NCI-H146 treated with DMSO at 0.1 percent for 48 hours (cell line): ENCODE data around the gene CYP4F22.
"Not testable (repeated sequence)": the region's sequence is repeated elsewhere in the genome, so short reads cannot be mapped to it uniquely, and the experiment has no call there.

Experiments
- DNase-seq: peaks from one replicate; lab custom pipeline; 2025; ENCODE audit not compliant: unreplicated experiment; lab: John Stamatoyannopoulos, UW

Gene CYP4F22

DNA sequence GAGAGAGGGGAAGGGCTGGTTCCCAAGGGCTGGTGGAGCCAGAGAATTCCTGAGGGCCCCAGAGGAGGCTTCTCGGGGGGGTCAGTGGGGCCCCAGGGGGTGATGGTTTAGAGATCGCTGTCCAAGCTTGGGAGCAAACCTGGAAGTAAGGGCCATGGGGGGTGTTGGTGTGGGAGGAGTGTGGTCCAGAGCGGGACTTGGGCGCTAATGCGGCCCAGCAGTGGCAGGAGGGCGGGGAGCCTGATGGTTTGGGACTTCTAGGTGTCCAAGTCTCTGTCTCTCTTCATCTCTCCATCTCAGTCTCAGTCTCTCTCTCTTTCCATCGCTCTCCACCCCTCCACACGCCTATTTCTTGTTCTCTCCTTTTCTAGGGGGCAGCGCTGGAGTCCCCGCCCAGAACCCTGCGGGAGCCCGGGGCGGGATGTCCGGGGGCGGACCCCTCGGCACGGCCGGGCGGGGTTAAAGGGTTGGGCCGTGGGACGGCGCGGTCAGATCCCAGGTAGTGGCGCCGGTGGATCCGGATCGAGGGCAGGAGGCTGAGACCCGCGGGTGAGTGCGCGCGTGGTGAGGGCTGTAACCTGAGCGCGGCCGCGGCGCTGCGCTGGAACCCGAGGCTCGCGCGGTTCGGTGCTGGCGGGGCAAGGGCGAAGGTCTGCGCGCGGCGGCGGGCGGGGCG is at the start of gene CYP4F22:
TSS of gene CYP4F22 (plus strand) at position 491 of the 676 bp plus-strand sequence. CDS start 16,812 bp downstream, outside the sequence.
- DNase-seq = no peak

DNA sequence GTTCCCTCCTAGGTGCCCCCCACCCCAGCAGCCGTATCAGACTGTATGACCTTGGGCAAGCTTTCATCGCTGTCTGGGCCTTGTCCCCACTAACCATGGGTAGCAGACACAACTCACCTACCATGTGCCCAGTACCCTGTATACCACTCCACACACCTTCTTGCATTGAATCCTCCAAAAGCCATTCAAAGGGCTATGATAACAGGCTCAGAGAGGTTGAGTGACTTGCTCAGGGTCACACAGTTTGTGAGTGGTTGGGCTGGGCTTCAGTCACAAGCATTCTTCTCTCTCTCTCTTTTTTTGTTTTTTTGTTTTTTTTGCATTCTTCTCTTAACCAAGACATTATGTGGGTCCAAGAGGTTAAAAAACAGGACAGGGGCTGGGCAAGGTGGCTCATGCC is 46.6 kb upstream of the CYP4F22 start:
- DNase-seq = no peak

DNA sequence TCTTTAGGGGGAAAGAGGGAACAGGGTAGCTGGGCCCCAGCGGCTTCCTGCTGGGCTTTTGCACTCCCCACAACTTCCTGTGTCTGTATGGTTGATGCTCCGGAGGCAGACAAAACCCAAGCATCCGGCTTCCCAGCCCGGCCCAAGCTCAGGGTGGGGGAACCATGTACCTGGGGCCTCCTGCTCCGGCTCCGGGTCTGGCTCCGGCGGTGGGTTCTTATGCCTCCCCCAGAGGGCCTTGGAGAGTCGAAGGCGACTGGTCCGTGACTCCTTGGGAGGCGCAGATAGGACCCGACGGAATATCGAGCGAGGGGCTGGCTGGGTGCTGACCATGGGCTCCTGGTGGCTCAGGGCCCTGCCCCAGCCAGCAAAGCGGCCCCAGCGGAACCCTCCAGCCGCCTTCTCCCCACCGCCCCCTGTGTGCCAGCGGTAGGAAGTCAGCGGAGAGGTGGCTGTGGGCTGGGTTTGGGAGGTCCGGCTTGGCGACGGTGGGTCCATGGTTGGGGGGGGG is 44.4 kb upstream of the CYP4F22 start:
- DNase-seq = no peak

DNA sequence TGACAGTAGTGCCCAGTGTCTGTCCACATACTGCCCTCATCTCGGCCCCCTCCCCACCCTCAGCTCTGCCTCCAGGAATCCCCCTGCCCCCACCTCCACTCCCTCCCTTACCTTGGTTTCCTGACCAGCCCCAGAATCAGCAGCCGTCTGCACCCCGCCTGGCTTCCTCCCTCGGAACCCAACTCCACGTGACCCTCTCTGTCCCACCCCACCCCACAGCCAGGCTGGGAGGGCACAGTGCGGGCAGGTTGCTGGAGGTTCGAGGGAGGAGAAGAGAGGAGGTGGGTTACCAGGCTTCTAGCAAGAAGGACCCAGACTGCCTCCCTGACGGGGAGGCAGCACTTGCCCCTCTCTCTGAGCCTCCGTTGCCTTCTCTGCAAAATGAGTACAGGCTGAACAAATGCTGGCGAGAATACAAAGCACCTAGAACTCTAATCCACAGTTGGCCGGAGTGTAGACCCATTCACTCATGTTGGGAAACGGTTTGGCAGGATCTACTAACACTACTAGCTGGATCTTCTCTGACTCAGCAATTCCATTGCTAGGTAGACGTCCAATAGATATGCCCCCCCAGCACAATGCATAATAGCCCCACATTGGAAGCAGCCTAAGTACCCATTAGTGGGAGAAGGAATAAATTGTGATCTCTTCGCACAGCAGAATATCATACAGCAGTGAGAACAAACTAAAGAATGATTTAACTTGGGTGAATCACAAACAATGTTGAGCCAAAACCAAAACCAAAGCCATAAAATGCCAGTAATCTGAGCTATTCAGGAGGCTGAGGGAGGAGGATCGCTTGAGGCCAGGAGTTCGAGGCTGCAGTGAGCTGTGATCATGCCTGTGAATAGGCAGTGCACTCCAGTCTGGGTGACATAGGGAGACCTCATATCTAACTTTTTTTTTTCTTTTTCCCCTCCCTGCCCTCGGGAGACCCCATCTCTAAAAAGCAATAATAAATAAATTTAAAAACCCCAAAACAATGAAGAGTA is 43.6 kb upstream of the CYP4F22 start, which contains the start of gene RASAL3:
TSS of gene RASAL3 (minus strand) at position 151 of the 992 bp plus-strand sequence. CDS start 186 bp downstream, outside the sequence.
- no peak for DNase-seq

DNA sequence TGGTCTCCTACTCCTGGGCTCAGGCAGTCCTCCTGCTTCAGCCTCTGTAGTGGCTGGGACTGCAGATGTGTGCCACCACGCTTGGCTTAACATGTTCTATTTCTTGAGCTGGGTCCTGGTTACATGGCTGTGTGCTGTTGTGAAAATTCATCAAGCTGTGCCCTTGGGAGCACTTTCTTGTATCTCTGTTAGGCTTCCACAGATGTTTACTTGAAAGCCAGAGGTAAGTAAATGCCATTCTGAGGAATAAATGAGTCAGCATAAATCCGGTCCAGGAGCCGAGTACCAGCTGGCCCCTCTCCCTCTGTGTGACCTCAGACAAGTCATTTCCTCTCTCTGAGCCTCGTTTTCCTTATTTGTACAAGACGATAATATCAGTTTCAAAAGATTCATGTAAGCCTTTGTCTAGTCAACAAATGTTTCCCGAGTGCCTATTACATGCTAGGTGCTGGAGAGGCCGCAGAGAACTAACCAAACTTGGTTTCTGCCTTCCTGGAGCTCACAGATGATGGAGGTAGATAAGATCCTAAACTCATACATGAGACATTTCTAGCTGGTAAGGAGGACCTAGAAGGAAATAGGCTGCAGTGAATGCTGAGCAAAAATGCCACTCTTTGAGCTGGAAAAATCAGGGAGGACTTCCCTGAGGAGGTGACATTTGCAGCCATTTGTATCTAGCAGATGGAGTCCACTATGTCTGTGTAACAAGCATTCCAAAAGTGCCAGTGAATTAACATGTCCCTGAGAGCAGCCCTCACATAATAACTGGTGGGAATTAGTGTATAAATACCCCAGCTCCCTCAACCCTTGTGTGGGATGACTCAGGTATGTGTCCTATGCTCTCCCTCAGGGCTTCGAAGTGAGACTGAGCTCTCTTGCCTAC is 41.2 kb upstream of the CYP4F22 start:
- DNase-seq = no peak

DNA sequence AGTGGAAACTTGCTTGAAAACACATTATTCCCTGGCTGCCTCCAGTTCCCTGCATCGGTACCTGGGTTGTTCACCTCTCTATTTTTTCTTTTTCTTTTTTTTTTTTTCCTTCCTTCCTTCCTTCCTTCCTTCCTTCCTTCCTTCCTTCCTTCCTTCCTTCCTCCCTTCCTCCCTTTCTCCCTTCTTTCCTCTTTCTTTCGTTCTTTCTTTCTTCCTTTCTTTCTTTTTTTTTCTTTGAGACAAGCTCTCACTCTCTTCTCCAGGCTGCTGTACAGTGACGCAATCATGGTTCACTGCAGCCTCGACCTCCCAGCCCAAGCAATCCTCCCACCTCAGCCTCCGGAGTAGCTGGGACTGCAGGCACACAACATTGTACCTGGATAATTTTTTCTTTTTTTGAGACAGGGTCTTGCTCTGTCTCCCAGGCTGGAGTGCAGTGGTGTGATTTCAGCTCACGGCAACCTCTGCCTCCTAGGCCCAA is 40.6 kb upstream of the CYP4F22 start:
- no peak for DNase-seq

DNA sequence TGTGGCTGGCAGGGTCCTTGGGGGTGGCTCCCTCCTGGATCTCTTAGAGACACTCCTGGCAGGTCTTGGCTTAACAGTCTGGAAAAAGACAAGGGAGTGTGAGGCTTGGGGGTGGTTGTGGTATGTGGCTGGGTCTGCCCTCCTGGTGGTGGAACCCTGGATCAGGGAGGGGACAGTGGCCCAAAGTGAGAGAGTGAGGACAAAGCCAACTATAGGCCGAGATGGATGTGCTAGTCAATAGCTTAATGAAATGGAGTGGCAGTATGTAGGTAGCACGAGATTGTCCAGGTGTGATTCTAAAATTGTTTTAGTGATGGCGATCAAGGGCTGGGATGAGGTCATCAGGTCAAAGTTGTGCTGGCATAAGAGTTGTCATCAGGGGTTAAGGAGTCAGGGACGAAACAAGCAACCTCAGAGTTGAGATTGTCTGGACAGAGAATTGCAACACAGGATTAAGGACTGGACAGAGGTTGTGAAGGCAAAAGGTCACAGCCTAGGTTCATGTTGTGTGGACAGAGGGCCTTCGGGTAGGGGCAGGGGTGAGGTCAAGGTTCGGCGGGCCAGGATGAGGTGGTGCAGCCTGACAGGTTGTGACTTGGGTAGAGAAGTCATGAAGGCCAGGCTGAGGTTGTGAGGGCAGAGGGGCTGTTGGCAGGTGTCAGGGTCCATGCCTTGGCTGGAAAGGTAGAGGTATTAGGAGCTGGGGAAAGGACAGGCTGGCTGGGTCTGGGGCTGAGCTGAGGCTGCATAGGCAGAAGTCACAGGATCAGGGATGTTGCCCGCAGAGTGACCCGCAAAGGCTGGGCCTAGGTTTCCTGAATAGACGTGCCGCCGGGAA is 39.4 kb upstream of the CYP4F22 start:
- DNase-seq = no peak

DNA sequence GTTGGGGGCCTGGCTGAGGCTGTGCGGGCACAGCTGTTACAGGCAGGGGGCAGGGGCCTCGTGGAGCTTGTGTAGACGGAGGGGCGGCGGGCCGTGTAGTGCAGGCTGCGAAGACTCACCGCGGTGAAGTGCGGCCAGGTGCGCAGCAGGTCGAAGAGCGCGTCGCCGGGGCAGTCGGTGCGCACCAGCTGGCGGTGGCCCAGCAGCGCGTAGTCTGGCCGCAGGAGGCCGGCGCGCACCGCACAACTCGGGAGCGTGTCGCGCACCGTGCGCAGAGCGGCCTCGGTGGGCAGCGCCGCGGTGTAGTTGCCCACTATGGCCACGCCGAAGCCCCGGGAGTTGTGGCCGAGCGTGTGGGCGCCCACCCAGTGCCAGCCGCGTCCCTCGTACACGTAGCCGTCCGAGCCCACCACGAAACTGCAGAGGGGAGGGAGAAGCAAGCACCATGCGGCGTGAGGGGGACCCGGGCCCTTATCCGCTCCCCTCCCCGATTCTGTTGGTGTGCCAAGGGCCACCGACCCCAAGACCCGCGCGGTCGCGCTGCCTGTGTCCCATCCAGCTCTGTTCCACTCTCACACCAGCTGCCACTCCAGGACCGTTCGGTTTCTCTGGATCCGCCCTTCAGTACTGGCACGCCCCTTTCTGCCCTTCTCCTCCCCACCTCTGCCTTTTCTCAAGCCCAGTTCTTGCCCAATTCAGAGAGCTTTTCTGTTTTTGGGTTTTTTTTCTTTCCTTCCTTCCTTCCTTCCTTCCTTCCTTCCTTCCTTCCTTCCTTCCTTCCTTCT is 38.6 kb upstream of the CYP4F22 start:
- no peak for DNase-seq

DNA sequence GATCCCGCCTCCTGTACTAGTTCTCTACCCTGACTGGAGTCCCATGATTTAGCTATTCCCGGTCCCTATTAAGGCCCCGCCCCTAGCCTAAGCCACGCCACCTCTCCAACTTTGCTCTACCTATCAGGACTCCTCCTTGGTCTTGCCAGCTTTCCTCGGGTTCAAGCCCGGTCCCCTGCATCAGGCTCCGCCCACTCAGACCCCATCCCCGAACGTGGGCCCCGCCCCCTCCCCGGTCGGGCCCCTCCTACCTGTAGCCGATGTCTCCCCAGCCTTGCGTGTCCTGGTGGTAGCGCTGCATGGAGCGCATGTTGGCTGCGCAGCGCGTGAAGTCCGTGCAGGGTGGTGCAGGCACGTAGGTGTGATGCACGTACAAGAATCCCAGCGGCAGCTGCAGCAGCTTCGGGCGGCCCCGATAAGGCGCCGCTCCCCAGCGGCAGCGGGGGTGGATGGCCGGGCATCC is 36.7 kb upstream of the CYP4F22 start:
- no peak for DNase-seq

DNA sequence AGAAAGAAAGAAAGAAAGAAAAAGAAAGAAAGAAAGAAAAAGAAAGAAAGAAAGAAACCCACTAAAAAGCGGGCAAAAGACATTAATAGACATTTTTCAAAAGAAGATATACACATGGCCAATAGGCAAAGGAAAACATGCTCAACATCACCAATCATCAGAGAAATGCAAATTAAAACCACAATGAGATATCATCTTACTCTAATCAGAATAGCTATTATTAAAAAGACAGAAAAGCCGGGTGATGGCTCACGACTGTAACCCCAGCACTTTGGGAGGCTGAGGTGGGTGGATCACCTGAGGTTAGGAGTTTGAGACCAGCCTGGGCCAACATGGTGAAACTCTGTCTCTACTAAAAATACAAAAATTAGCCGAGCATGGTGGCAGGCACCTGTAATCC is 34.5 kb upstream of the CYP4F22 start:
- not testable (repeated sequence) for DNase-seq

DNA sequence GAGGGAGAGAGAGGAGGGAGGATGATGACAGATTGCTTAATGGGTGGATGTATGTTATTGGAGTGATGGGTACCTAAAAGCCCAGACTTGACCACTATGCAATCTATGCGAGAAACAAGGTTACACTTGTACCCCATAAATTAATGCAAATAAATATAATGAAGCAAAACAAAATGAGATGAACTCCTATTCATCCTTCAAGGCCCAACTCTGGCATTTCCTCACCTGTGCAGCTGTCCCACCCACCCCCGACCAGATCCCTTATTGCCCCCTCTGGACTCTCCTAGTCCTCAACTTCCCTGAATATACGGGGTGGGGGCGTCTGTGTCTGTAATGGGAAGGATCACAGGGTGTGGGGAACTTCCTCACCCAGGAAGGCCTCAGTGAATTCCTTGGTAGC is 33.2 kb upstream of the CYP4F22 start:
- no peak for DNase-seq

DNA sequence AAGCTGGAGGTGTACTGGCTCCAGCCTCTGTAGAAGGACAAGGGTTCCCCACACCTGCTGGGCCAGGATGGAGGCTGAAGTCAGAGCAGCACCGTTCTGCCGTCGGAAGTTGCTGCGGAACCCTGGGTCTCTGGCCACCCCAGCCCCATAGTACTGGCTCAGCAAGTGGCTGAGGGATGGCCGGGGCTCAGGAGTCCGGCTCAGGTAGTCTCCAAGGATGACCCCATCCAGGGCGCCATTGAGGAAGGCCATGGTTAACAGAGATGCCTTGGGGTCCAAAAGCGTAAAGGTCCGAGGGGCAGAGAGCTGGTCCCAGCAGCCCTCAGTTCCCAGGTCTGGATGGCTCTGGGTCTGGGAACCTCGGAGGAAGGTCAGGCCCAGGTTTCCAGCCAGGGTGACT is 32.7 kb upstream of the CYP4F22 start:
- DNase-seq = no peak

DNA sequence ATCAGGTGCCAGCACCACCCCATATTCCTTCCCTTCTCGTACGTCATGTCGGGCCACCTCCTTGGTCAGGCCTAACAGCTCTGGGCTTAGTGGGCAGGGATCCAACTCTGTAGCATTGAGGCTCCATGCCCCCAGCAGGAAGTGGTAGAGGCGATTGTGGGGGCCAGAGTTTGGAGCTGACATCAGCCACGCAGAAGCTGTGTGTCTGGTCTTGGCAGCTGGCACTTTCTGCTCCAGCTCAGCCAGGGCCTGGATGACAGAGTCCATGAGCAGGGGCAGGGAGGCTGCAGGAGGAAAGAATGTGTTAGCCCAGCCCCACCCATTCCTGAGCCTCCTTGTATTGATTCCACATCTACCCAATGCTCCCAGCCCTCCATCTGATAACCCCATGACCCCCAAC is 32.0 kb upstream of the CYP4F22 start:
- no peak for DNase-seq

DNA sequence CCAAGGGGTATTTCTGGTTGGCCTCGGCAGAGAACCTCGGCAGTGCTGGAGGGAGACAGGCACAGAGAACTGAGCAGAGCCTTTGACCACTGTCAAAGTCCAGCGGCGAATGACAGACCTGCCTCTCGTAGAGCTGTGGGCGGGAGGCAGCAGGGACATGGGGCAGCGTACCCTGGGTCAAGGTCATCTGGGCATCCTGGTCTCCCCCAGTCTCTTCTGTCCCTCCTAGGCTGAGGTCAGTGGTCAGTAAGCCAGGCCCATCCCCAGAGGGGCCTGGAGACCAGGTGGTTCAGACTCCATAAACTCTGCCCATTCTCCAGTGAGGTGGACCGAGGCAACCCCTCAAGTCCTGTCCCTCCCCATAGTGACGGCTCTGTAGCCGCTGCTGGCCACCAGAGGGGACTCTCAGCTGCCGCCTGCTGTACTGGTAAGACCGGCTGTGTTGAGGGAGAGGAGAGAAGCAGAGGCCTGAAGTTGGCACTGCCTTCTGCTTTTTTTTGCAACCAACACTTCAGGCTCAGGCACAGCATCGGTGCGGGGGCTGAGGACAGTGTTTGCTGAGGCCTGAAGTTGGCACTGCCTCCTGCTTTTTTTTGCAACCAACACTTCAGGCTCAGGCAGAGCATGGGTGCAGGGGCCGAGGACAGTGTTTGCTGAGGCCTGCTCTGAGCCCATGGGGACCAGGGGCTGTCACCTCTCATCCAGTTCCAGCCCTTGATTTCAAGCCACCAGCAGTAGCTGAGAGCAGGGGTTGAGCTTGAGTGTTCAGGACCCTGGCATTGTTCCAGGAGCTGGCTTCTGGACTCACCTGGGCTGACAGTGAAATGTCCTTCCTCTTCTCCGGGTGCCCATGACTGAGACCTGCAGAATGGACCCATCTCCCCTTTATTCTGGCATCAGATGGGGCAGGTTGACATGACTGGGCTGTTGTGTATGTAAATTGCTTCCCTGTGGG is 28.7 kb upstream of the CYP4F22 start, which contains the start of gene PGLYRP2:
TSS of gene PGLYRP2 (minus strand) at position 111 of the 955 bp plus-strand sequence. CDS start 130 bp downstream, outside the sequence.
- DNase-seq = no peak

DNA sequence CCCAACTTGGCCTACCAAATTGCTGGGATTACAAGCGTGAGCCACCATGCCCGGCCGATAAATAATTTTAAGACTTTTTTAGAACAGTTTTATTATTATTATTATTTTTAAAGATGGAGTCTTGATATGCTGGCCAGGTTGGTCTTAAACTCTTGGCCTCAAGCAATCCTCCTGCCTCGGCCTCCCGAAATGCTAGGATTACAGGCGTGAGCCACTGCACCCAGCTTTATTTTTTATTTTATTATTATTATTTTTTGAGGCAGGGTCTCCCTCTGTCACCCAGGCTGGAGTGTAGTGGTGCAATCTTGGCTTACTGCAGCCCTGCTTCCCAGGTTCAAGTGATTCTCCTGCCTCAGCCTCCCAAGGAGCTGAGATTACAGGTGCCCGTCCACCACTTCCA is 27.3 kb upstream of the CYP4F22 start:
- DNase-seq = not testable (repeated sequence)

DNA sequence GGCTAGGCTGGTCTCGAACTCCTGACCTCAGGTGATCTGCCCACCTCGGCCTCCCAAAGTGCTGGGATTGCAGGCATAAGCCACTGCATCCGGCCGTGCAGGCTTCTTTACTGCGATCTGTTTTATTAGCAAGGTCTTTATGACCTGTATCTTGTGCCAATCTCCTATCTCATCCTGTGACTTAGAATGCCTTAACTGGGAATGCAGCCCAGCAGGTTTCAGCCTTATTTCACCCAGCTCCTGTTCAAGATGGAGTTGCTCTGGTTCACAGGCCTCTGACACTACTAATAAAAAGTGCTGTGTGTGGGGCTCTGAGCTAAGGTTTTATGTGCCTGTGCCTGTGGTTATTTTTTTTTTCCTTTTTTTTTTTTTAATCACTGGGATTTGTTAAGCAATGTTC is 22.6 kb upstream of the CYP4F22 start:
- DNase-seq = not testable (repeated sequence)

DNA sequence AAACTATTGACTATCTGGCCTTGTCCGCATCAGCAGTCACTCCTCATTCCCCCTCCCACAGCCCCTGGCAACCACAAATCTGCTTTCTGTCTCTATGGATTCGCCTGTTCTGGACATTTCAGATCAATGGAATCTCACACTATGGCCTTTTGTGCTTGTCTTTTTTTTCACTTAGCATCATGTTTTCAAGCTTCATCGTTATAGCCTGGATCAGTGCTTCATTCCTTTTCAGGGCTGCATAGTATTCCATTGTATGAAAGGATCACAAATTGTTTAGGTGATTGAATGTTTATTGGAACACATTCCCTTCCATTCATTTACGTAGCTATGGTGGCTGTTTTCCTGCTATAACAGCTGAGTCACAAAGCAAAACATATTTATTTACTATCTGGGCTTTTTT is 21.3 kb upstream of the CYP4F22 start:
- no peak for DNase-seq
